Measurements from ENCODE around the gene CAMSAP2.

CAMSAP2 gene

DNA sequence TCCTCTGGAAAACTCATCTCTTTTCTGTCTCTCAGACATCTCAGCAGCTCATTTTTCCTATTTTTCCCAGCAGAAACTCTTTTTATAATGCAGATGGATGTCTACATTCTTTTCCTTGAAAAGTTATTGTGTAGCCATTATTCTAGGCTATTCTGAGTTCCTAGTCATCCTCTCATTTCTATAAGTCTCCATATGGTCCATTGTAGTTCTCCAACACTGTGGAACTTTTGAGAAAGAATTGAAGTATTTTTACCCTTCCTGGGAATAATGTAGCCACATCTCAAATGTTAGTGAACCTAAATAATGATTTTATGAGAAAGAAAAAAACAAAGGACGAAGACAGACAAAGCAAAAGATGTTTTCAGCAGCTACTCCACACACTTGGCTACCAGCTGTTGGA is 107.7 kb downstream of the CAMSAP2 start (continued):
- no peak for TF ChIP-seq ZNF555 (tag by site-specific recombination; conservative IDR thresholded peaks at IDR 0.05)

DNA sequence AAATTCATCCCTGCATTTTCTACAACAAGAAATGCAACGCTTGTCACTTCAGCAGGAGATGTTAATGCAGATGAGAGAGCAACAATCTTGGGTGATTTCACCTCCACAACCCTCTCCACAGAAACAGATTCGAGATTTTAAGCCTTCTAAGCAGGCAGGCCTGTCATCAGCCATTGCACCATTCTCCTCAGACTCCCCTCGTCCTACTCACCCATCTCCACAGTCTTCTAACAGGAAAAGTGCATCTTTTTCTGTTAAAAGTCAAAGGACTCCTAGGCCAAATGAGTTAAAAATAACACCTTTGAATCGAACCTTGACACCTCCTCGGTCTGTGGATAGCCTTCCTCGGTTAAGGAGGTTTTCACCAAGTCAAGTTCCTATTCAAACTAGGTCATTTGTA is 110.7 kb downstream of the CAMSAP2 start:
- no peaks in the 10 kb centered on the region for H3K4me1 ChIP-seq (ENCODE audit: control insufficient read depth, insufficient read depth, low read length)
- no peak overlapping the region for H3K27ac ChIP-seq (ENCODE audit: extremely low read depth, low read depth, low read length)
- CTCF ChIA-PET, result no interaction called here
- TF ChIP-seq ZNF560 (tag by site-specific recombination; IDR thresholded peaks at IDR 0.05; ENCODE audit: borderline replicate concordance) (no peak), ZNF223 (tag by site-specific recombination; IDR thresholded peaks at IDR 0.05) (no peak), ZFP41 (tag by site-specific recombination; IDR thresholded peaks at IDR 0.05; ENCODE audit: borderline replicate concordance) (no peak), KLF16 (tag by site-specific recombination; IDR thresholded peaks at IDR 0.05) (no peak), ZSCAN23 (tag by site-specific recombination; IDR thresholded peaks at IDR 0.05) (no peak), MEIS1 (CRISPR knock-in tag; IDR thresholded peaks at IDR 0.05; ENCODE audit: borderline replicate concordance) (no peak), ZNF157 (tag by site-specific recombination; IDR thresholded peaks at IDR 0.05) (no peak), ZNF785 (tag by site-specific recombination; IDR thresholded peaks at IDR 0.05) (no peak), ZNF48 (tag by site-specific recombination; IDR thresholded peaks at IDR 0.05) (no peak), ZFP3 (tag by site-specific recombination; IDR thresholded peaks at IDR 0.05; ENCODE audit: low read depth) (no peak), YY2 (tag by site-specific recombination; IDR thresholded peaks at IDR 0.05) (no peak), ZNF16 (tag by site-specific recombination; IDR thresholded peaks at IDR 0.05; ENCODE audit: low read depth) (no peak), CTCF (tag by site-specific recombination; IDR thresholded peaks at IDR 0.05) (no peak), ZNF600 (tag by site-specific recombination; IDR thresholded peaks at IDR 0.05) (no peak), ZNF335 (tag by site-specific recombination; conservative IDR thresholded peaks at IDR 0.05) (no peak), ZNF23 (tag by site-specific recombination; IDR thresholded peaks at IDR 0.05; ENCODE audit: borderline replicate concordance) (no peak)
- TF ChIP-seq, protein P1, sequence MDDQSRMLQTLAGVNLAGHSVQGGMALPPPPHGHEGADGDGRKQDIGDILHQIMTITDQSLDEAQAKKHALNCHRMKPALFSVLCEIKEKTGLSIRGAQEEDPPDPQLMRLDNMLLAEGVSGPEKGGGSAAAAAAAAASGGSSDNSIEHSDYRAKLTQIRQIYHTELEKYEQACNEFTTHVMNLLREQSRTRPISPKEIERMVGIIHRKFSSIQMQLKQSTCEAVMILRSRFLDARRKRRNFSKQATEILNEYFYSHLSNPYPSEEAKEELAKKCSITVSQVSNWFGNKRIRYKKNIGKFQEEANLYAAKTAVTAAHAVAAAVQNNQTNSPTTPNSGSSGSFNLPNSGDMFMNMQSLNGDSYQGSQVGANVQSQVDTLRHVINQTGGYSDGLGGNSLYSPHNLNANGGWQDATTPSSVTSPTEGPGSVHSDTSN (CRISPR knock-in tag; IDR thresholded peaks at IDR 0.05), result no peak
- TF ChIP-seq, protein P2, sequence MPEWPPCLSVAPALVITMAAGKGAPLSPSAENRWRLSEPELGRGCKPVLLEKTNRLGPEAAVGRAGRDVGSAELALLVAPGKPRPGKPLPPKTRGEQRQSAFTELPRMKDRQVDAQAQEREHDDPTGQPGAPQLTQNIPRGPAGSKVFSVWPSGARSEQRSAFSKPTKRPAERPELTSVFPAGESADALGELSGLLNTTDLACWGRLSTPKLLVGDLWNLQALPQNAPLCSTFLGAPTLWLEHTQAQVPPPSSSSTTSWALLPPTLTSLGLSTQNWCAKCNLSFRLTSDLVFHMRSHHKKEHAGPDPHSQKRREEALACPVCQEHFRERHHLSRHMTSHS (tag by site-specific recombination; IDR thresholded peaks at IDR 0.05), result no peak
- no peaks in the 10 kb centered on the region for H3K9me3 ChIP-seq (ENCODE audit: control insufficient read depth, insufficient read depth, low read depth, low read length)
- no peak overlapping the region for H3K4me3 ChIP-seq (ENCODE audit: low read depth, low read length)
- H3K36me3 ChIP-seq (ENCODE audit: control insufficient read depth in 2 of 2, insufficient read depth in 1 of 2, low read length in 2 of 2), result peaks cover 17 to 61% of the 10 kb centered on the region in 2 experiments
- POLR2A ChIA-PET, result no interaction called here

GRCh38 chr1:200850554-200850953 is 111.9 kb downstream of the CAMSAP2 start:
- no peak overlapping the region for H3K27ac ChIP-seq (ENCODE audit: extremely low read depth, low read depth, low read length)
- POLR2A ChIA-PET, result interaction anchor here (0.6 kb wide), 1 partner anchor 206 kb away, joined by 7 read pairs; no protein-coding TSS in a partner anchor
- H3K4me3 ChIP-seq (ENCODE audit: low read depth, low read length), result no peak overlapping the region
- H3K9me3 ChIP-seq (ENCODE audit: control insufficient read depth, insufficient read depth, low read depth, low read length), result no peaks in the 10 kb centered on the region
- H3K36me3 ChIP-seq (ENCODE audit: control insufficient read depth in 2 of 2, insufficient read depth in 1 of 2, low read length in 2 of 2), result peaks cover 17 to 58% of the 10 kb centered on the region in 2 experiments
- CTCF ChIA-PET, result interaction anchor here (0.7 to 1.1 kb wide), 2 partner anchors 10 to 229 kb away, joined by 3 to 4 read pairs; no protein-coding TSS in a partner anchor
- TF ChIP-seq KLF7 (tag by site-specific recombination; IDR thresholded peaks at IDR 0.05; ENCODE audit: borderline replicate concordance), result no peak
- H3K4me1 ChIP-seq (ENCODE audit: control insufficient read depth, insufficient read depth, low read length), result no peaks in the 10 kb centered on the region
